HCT116 (cell line): Measurements from ENCODE around the gene ZNF471. TPM values are rescaled to one million over a fixed set of nuclear protein-coding genes. Genes with fewer than 3 reads are reported as not detected.

ENCODE experiments used
- ATAC-seq: fragments of 200-7000 bp; cut with Tn5 transposase; 2 replicates; pipeline ENCODE4 v1.9.1; 2020; ENCODE audit warnings: mild to moderate bottlenecking, moderate library complexity
- BruUV-seq: library from RNA; stranded (reverse); fragments of 400-500 nt; replicated peaks from 2 replicates; lab custom pipeline; 2021; lab: Mats Ljungman, UMichigan
- CTCF ChIA-PET: fragments of 300-600 bp; sonication (Branson Sonifier 250); formaldehyde crosslinking; loops from one replicate; lab custom pipeline; 2021; ENCODE audit warnings: antibody characterized with exemption; lab: Charles Lee
- POLR2A ChIA-PET: fragments of 300-600, 350-600 bp; sonication (Branson Sonifier 250); formaldehyde crosslinking; loops from one replicate; lab custom pipeline; 2021; ENCODE audit warnings: antibody characterized with exemption; lab: Charles Lee
- RAD21 ChIA-PET, 2 experiments: fragments of 300-600 bp; sonication (Branson Sonifier 250); formaldehyde crosslinking; loops; one replicate each; lab custom pipeline; 2023; ENCODE audit warnings: low total read pairs in 2 of 2; ENCODE audit not compliant: uncharacterized antibody in 2 of 2, unreplicated experiment in 2 of 2, low non-redundant PET in 1 of 2; lab: Charles Lee
- DNase-seq: peaks from one replicate; pipeline ENCODE4 v3.0.0-alpha.2; 2010; ENCODE audit warnings: low read depth, low spot score
- H2AFZ ChIP-seq: fragments of 200-600 bp; shearing (Covaris generic), sonication (generic); 2 replicates; pipeline ENCODE4 v1.6.1; 2017; ENCODE audit warnings: low read depth, mixed run types, mixed read lengths, antibody characterized with exemption, low read length; ENCODE audit not compliant: poor library complexity, severe bottlenecking
- H3K27ac ChIP-seq: 2 replicates; pipeline ENCODE4 v1.5.1; 2012; ENCODE audit warnings: low read depth, low read length
- H3K27me3 ChIP-seq: fragments of 200-600 bp; sonication (generic); 2 replicates; pipeline ENCODE4 v1.6.1; 2016; ENCODE audit warnings: mixed run types, low read length, mixed read lengths; ENCODE audit not compliant: insufficient read depth
- H3K36me3 ChIP-seq, 2 experiments: fragments of 200-500 bp in 1 of 2; fragments of 200-600 bp in 1 of 2; sonication (Bioruptor generic) in 1 of 2; sonication (generic) in 1 of 2; 2 replicates each; pipeline versions ENCODE4 v1.5.1 to v1.6.1; 2014 to 2016; ENCODE audit warnings: low read length in 2 of 2, inconsistent platforms in 1 of 2, mixed read lengths in 1 of 2, mixed run types in 1 of 2; ENCODE audit not compliant: insufficient read depth in 2 of 2, control insufficient read depth in 1 of 2
- H3K4me1 ChIP-seq, 2 experiments: fragments of 200-600 bp in 1 of 2; sonication (generic) in 1 of 2; 2 replicates each; pipeline versions ENCODE4 v1.5.1 to v1.6.1; 2012 to 2017; ENCODE audit warnings: low read length in 2 of 2, inconsistent platforms in 1 of 2, mild to moderate bottlenecking in 1 of 2, mixed read lengths in 1 of 2, mixed run types in 1 of 2, moderate library complexity in 1 of 2; ENCODE audit not compliant: insufficient read depth in 2 of 2, control insufficient read depth in 1 of 2
- H3K4me2 ChIP-seq: fragments of 200-600 bp; sonication (generic); 2 replicates; pipeline ENCODE4 v1.6.1; 2017; ENCODE audit warnings: mixed run types, low read length, mixed read lengths
- H3K4me3 ChIP-seq, 2 experiments: fragments of 200-600 bp in 1 of 2; sonication (generic) in 1 of 2; replicated peaks in 1 of 2; 2 replicates each; pipeline ENCODE4 v1.5.1; 2011 to 2016; ENCODE audit warnings: low read length in 2 of 2, control low read depth in 1 of 2, low read depth in 1 of 2, mild to moderate bottlenecking in 1 of 2, mixed read lengths in 1 of 2, mixed run types in 1 of 2
- H3K79me2 ChIP-seq: fragments of 200-600 bp; sonication (generic); 2 replicates; pipeline ENCODE4 v1.6.1; 2017; ENCODE audit warnings: mild to moderate bottlenecking, mixed run types, low read length, moderate library complexity, mixed read lengths; ENCODE audit not compliant: insufficient read depth
- H3K9ac ChIP-seq: fragments of 200-600 bp; sonication (generic); 2 replicates; pipeline ENCODE4 v1.6.1; 2016; ENCODE audit warnings: low read length, mixed read lengths
- H3K9me2 ChIP-seq: fragments of 200-600 bp; sonication (generic), shearing (Covaris generic); 2 replicates; pipeline ENCODE4 v1.6.1; 2017; ENCODE audit warnings: mixed run types, mild to moderate bottlenecking, moderate library complexity; ENCODE audit not compliant: insufficient read depth
- H3K9me3 ChIP-seq, 2 experiments: fragments of 200-500 bp in 1 of 2; fragments of 200-600 bp in 1 of 2; sonication (Bioruptor generic) in 1 of 2; sonication (generic) in 1 of 2; 2 replicates each; pipeline ENCODE4 v1.6.1; 2014 to 2017; ENCODE audit warnings: low read length in 2 of 2, mixed read lengths in 2 of 2, inconsistent platforms in 1 of 2, low read depth in 1 of 2, mild to moderate bottlenecking in 1 of 2, mixed run types in 1 of 2, moderate library complexity in 1 of 2; ENCODE audit not compliant: control insufficient read depth in 1 of 2, insufficient read depth in 1 of 2
- H4K20me1 ChIP-seq: fragments of 200-600 bp; sonication (generic), shearing (Covaris generic); 2 replicates; pipeline ENCODE4 v1.6.1; 2017; ENCODE audit warnings: mixed run types, mild to moderate bottlenecking, moderate library complexity; ENCODE audit not compliant: insufficient read depth
- CBX3 ChIP-seq: IDR thresholded peaks from 2 replicates; pipeline ENCODE4 v1.6.1; 2012; ENCODE audit warnings: low read depth
- CEBPB ChIP-seq: IDR thresholded peaks from 2 replicates; pipeline ENCODE4 v1.6.1; 2012; ENCODE audit warnings: low read depth
- CTCF ChIP-seq, 3 experiments: fragments of 200-600 bp in 1 of 3; sonication (generic) in 1 of 3; IDR thresholded peaks in 2 of 3; conservative IDR thresholded peaks in 1 of 3; 2 replicates each; pipeline ENCODE4 v1.5.1; 2012 to 2017; ENCODE audit warnings: low read depth in 2 of 3, low read length in 2 of 3, antibody characterized with exemption in 1 of 3, borderline replicate concordance in 1 of 3, control low read depth in 1 of 3, mild to moderate bottlenecking in 1 of 3, mixed read lengths in 1 of 3, mixed run types in 1 of 3, moderate library complexity in 1 of 3; ENCODE audit not compliant: insufficient read depth in 1 of 3
- EZH2phosphoT487 ChIP-seq: fragments of 200-600 bp; IDR thresholded peaks from 2 replicates; pipeline ENCODE4 v1.6.1; 2018; ENCODE audit warnings: antibody characterized with exemption, borderline replicate concordance
- JUND ChIP-seq: IDR thresholded peaks from 2 replicates; pipeline ENCODE4 v1.6.1; 2012
- POLR2A ChIP-seq: IDR thresholded peaks from 2 replicates; pipeline ENCODE4 v1.7.0; 2011; ENCODE audit warnings: borderline replicate concordance; ENCODE audit not compliant: insufficient read depth, insufficient read length; ENCODE audit errors: extremely low read depth
- POLR2AphosphoS5 ChIP-seq: IDR thresholded peaks from 2 replicates; pipeline ENCODE4 v1.6.1; 2011; ENCODE audit warnings: mild to moderate bottlenecking, low read depth, low read length, moderate library complexity
- RAD21 ChIP-seq: IDR thresholded peaks from 2 replicates; pipeline ENCODE4 v1.6.1; 2012; ENCODE audit warnings: low read depth, mild to moderate bottlenecking
- REST ChIP-seq: IDR thresholded peaks from 2 replicates; pipeline ENCODE4 v1.6.1; 2012; ENCODE audit warnings: low read depth
- SIN3A ChIP-seq: IDR thresholded peaks from 2 replicates; pipeline ENCODE4 v1.6.1; 2012; ENCODE audit warnings: low read depth
- TCF7L2 ChIP-seq: IDR thresholded peaks from 2 replicates; pipeline ENCODE4 v1.7.0; 2011; ENCODE audit warnings: borderline replicate concordance, inconsistent platforms; ENCODE audit not compliant: insufficient read depth, insufficient read length; ENCODE audit errors: extremely low read depth
- YY1 ChIP-seq: IDR thresholded peaks from 2 replicates; pipeline ENCODE4 v1.6.1; 2011; ENCODE audit warnings: low read length, low read depth, moderate library complexity, mild to moderate bottlenecking; ENCODE audit not compliant: insufficient replicate concordance; ENCODE audit errors: extremely low read depth
- ZFX ChIP-seq: fragments of 450-650 bp; IDR thresholded peaks from 2 replicates; pipeline ENCODE4 v1.6.1; 2017
- intact Hi-C: fragments of 100-400 bp; cut with micrococcal nuclease; formaldehyde crosslinking; loops from 2 replicates; pipeline ENCODE4 v1.10.0; 2022
- total RNA-seq: library from RNA; stranded (reverse); gene quantifications from one replicate; pipeline ENCODE4 v1.2.1, GENCODE V29; 2021; ENCODE audit not compliant: unreplicated experiment

ZNF471 gene
- total RNA-seq, 1 experiment from 2014 or later = not detected

GRCh38 chr19:56538761-56539263 is 31.2 kb downstream of the ZNF471 start, which contains the start of gene ZFP28:
TSS of gene ZFP28 (plus strand) at chr19:56538948. CDS start at chr19:56539019, 71 bp downstream.
- Histone ChIP-seq H3K4me1 (no peaks in the 10 kb centered on the region), H3K9me3 (peaks cover 4 to 15% of the 10 kb centered on the region in 2 experiments; a peak in 2 of 4 replicates), H3K27ac (no peak within 1 kb of the TSS), H3K9ac (no peak within 1 kb of the TSS), H3K27me3 (no peaks in the 10 kb centered on the region), H3K79me2 (no peaks in the 10 kb centered on the region), H3K4me3 (no peak within 1 kb of the TSS), H2AFZ (no peak within 1 kb of the TSS), H4K20me1 (no peaks in the 10 kb centered on the region), H3K9me2 (no peaks in the 10 kb centered on the region), H3K4me2 (no peak within 1 kb of the TSS), H3K36me3 (no peaks in the 10 kb centered on the region)
- POLR2A ChIA-PET = no interaction called here
- BruUV-seq = no TSS peak
- CTCF ChIA-PET = no interaction called here
- RAD21 ChIA-PET = no interaction called here
- TF ChIP-seq CEBPB (no peak), POLR2A (no peak), SIN3A (no peak), EZH2phosphoT487 (no peak), JUND (no peak), REST (no peak), ZFX (no peak)
- DNase-seq (no peak), ATAC-seq (no peak)
- intact Hi-C loops = no loop called here

GRCh38 chr19:56543776-56544175 is 36.1 kb downstream of the ZNF471 start:
- H3K36me3 ChIP-seq = no peaks in the 10 kb centered on the region
- no peaks in the 10 kb centered on the region for H4K20me1 ChIP-seq
- no TSS peak for BruUV-seq
- H3K27me3 ChIP-seq = no peaks in the 10 kb centered on the region
- peaks cover 10 to 33% of the 10 kb centered on the region in 2 experiments; a peak in 2 of 4 replicates for H3K9me3 ChIP-seq
- no peak overlapping the region for H3K4me2 ChIP-seq
- TF ChIP-seq TCF7L2 (no peak), CTCF (IDR thresholded peaks at IDR 0.05 in 2 of 3, conservative IDR thresholded peaks at IDR 0.05 in 1 of 3; ENCODE audit: borderline replicate concordance in 1 of 3, insufficient read depth in 1 of 3, low read depth in 2 of 3, low read length in 2 of 3) (no peak), CEBPB (no peak), JUND (no peak), RAD21 (no peak), CBX3 (no peak), YY1 (no peak), POLR2AphosphoS5 (no peak), EZH2phosphoT487 (no peak)
- H3K79me2 ChIP-seq = no peaks in the 10 kb centered on the region
- ATAC-seq (no peak), DNase-seq (no peak)
- no peaks in the 10 kb centered on the region for H3K9me2 ChIP-seq
- no peak overlapping the region for H3K27ac ChIP-seq
- H3K4me3 ChIP-seq = no peak overlapping the region
- ChIA-PET POLR2A (no interaction called here), CTCF (no interaction called here), RAD21 (no interaction called here)
- H3K9ac ChIP-seq = no peak overlapping the region
- intact Hi-C loops = no loop called here
- no peak overlapping the region for H2AFZ ChIP-seq
- H3K4me1 ChIP-seq = no peaks in the 10 kb centered on the region
